GM19035 (cell line): ENCODE data around the gene PPIE.
"Not testable (repeated sequence)": the region's sequence is repeated elsewhere in the genome, so short reads cannot be mapped to it uniquely, and the experiment has no call there.

Source experiments
- ATAC-seq: cut with Tn5 transposase; IDR thresholded peaks from one replicate; pipeline ENCODE4 v1.9.1; 2021; ENCODE audit not compliant: unreplicated experiment

PPIE gene

GRCh38 chr1:39776886-39777285 lies 38.2 kb downstream of the PPIE start:
- no peak for ATAC-seq

- no peak for ATAC-seq
Measured at GRCh38 chr1:39777306-39777705, 38.6 kb downstream of the PPIE start.

- not testable (repeated sequence) for ATAC-seq
Measured at GRCh38 chr1:39777896-39778295, 39.2 kb downstream of the PPIE start.

GRCh38 chr1:39778463-39779099 lies 39.9 kb downstream of the PPIE start:
- not testable (repeated sequence) for ATAC-seq

GRCh38 chr1:39779137-39779536 lies 40.5 kb downstream of the PPIE start:
- ATAC-seq = no peak

- ATAC-seq = no peak
Measured at GRCh38 chr1:39779821-39780220, 41.1 kb downstream of the PPIE start.

GRCh38 chr1:39781349-39781715 lies 42.6 kb downstream of the PPIE start:
- ATAC-seq = no peak

GRCh38 chr1:39782103-39782502 lies 43.4 kb downstream of the PPIE start:
- ATAC-seq = no peak

- not testable (repeated sequence) for ATAC-seq
Measured at GRCh38 chr1:39782685-39783084, 44.0 kb downstream of the PPIE start.

GRCh38 chr1:39786303-39787107 lies 47.8 kb downstream of the PPIE start:
- not testable (repeated sequence) for ATAC-seq

- not testable (repeated sequence) for ATAC-seq
Measured at GRCh38 chr1:39787108-39787375, 48.4 kb downstream of the PPIE start.

- ATAC-seq = no peak
Measured at GRCh38 chr1:39787468-39787867, 48.8 kb downstream of the PPIE start.

- ATAC-seq = not testable (repeated sequence)
Measured at GRCh38 chr1:39787964-39788363, 49.3 kb downstream of the PPIE start.

- ATAC-seq = no peak
Measured at GRCh38 chr1:39788426-39788757, 49.7 kb downstream of the PPIE start.

- ATAC-seq = peak; percentile 78
Measured at GRCh38 chr1:39788758-39789570, 50.3 kb downstream of the PPIE start, which contains the start of gene BMP8B. Gene BMP8B, minus strand, starts transcription at chr1:39788865. Its CDS starts 380 bp downstream, at chr1:39788485.

- no peak for ATAC-seq
Measured at GRCh38 chr1:39789571-39790110, 51.0 kb downstream of the PPIE start.

- no peak for ATAC-seq
Measured at GRCh38 chr1:39791838-39792237, 53.2 kb downstream of the PPIE start.

GRCh38 chr1:39795651-39796050 lies 57.0 kb downstream of the PPIE start:
- no peak for ATAC-seq

GRCh38 chr1:39798859-39799769 lies 60.4 kb downstream of the PPIE start:
- peak; percentile 95 for ATAC-seq

GRCh38 chr1:39799770-39800470 lies 61.2 kb downstream of the PPIE start:
- ATAC-seq = peak; percentile 70
